WTC11 (cell line): ENCODE measurements around the gene BRD4. TPM values are rescaled to one million over a fixed set of nuclear protein-coding genes. Genes with fewer than 3 reads are reported as not detected.
A peak's percentile ranks its signal among the peaks of the same experiment; 100 is the strongest.

ENCODE experiments used
- ATAC-seq: fragments of 200-7000 bp; cut with Tn5 transposase; 2 replicates; pipeline ENCODE4 v1.10.0; 2021; ENCODE audit warnings: mild to moderate bottlenecking, moderate library complexity
- CTCF ChIA-PET: fragments of 300-600 bp; sonication (Branson Sonifier 250); formaldehyde crosslinking; loops from one replicate; lab custom pipeline; 2021; ENCODE audit warnings: antibody characterized with exemption; lab: Charles Lee
- POLR2A ChIA-PET: fragments of 350-600 bp; sonication (Branson Sonifier 250); formaldehyde crosslinking; loops from one replicate; lab custom pipeline; 2021; ENCODE audit warnings: antibody characterized with exemption; lab: Charles Lee
- DNase-seq: peaks from one replicate; pipeline ENCODE4 v3.0.0; 2021; ENCODE audit warnings: low spot score
- H3K27ac Mint-ChIP-seq: 2 replicates; pipeline ENCODE4 v1.8.0; 2021; ENCODE audit warnings: mixed read lengths
- H3K27me3 Mint-ChIP-seq: 2 replicates; pipeline ENCODE4 v1.8.0; 2021; ENCODE audit warnings: low read depth, mild to moderate bottlenecking, moderate library complexity, mixed read lengths
- H3K36me3 Mint-ChIP-seq: 2 replicates; pipeline ENCODE4 v1.8.0; 2021; ENCODE audit warnings: mixed read lengths
- H3K4me1 Mint-ChIP-seq: 2 replicates; pipeline ENCODE4 v1.8.0; 2022; ENCODE audit warnings: mixed read lengths
- H3K4me3 Mint-ChIP-seq: 2 replicates; pipeline ENCODE4 v1.8.0; 2021; ENCODE audit warnings: mild to moderate bottlenecking, moderate library complexity, mixed read lengths
- H3K9me3 Mint-ChIP-seq: 2 replicates; pipeline ENCODE4 v1.8.0; 2021; ENCODE audit warnings: mixed read lengths
- AFF4 ChIP-seq: sonication (generic); formaldehyde crosslinking; IDR thresholded peaks from 2 replicates; pipeline ENCODE4 v1.8.1; 2023; ENCODE audit warnings: mild to moderate bottlenecking, missing genetic modification reagents, borderline replicate concordance
- ATF3 ChIP-seq: sonication (generic); formaldehyde crosslinking; conservative IDR thresholded peaks from 2 replicates; pipeline ENCODE4 v1.8.1; 2022; ENCODE audit warnings: mild to moderate bottlenecking, missing genetic modification reagents
- E2F5 ChIP-seq: sonication (generic); formaldehyde crosslinking; IDR thresholded peaks from 2 replicates; pipeline ENCODE4 v1.8.1; 2022; ENCODE audit warnings: mild to moderate bottlenecking, moderate library complexity, missing genetic modification reagents
- FOXP4 ChIP-seq: sonication (generic); formaldehyde crosslinking; IDR thresholded peaks from 2 replicates; pipeline ENCODE4 v1.8.0; 2022; ENCODE audit warnings: mild to moderate bottlenecking, missing genetic modification reagents
- GTF2I ChIP-seq: fragments of 250-450 bp; sonication (Bioruptor Pico); conservative IDR thresholded peaks from 2 replicates; pipeline ENCODE4 v1.4.0; 2021; ENCODE audit warnings: mild to moderate bottlenecking
- HMGA2 ChIP-seq: fragments of 250-450 bp; sonication (Bioruptor Pico); IDR thresholded peaks from 2 replicates; pipeline ENCODE4 v1.4.0; 2021; ENCODE audit warnings: mild to moderate bottlenecking, moderate library complexity
- IRF1 ChIP-seq: sonication (generic); formaldehyde crosslinking; IDR thresholded peaks from 2 replicates; pipeline ENCODE4 v1.8.0; 2023; ENCODE audit warnings: missing genetic modification reagents
- MXD4 ChIP-seq: fragments of 250-450 bp; sonication (Bioruptor Pico); IDR thresholded peaks from 2 replicates; pipeline ENCODE4 v1.8.0; 2021; ENCODE audit warnings: mild to moderate bottlenecking, moderate library complexity, borderline replicate concordance
- MYBL2 ChIP-seq: sonication (generic); formaldehyde crosslinking; IDR thresholded peaks from 2 replicates; pipeline ENCODE4 v1.8.1; 2023; ENCODE audit warnings: mild to moderate bottlenecking, moderate library complexity, missing genetic modification reagents
- NFATC4 ChIP-seq: fragments of 250-450 bp; sonication (Bioruptor Pico); IDR thresholded peaks from 2 replicates; pipeline ENCODE4 v1.9.0; 2021; ENCODE audit warnings: mild to moderate bottlenecking
- USF1 ChIP-seq: sonication (generic); formaldehyde crosslinking; IDR thresholded peaks from 2 replicates; pipeline ENCODE4 v1.8.0; 2022; ENCODE audit warnings: mild to moderate bottlenecking, missing genetic modification reagents
- USF2 ChIP-seq: sonication (generic); formaldehyde crosslinking; IDR thresholded peaks from 2 replicates; pipeline ENCODE4 v1.8.1; 2023; ENCODE audit warnings: mild to moderate bottlenecking, missing genetic modification reagents, moderate library complexity
- ZBTB21 ChIP-seq: sonication (generic); formaldehyde crosslinking; IDR thresholded peaks from 2 replicates; pipeline ENCODE4 v1.8.1; 2023; ENCODE audit warnings: mild to moderate bottlenecking, missing genetic modification reagents, borderline replicate concordance
- ZNF232 ChIP-seq: sonication (generic); formaldehyde crosslinking; IDR thresholded peaks from 2 replicates; pipeline ENCODE4 v1.8.0; 2022; ENCODE audit warnings: mild to moderate bottlenecking, missing genetic modification reagents
- ZNF396 ChIP-seq: fragments of 250-450 bp; sonication (Bioruptor Pico); IDR thresholded peaks from 2 replicates; pipeline ENCODE4 v1.8.0; 2021; ENCODE audit warnings: mild to moderate bottlenecking, moderate library complexity, borderline replicate concordance
- total RNA-seq: library from RNA; stranded (reverse); gene quantifications from 3 replicates; pipeline ENCODE4 v1.2.3, GENCODE V29; 2021

The BRD4 gene
- total RNA-seq, 1 experiment from 2014 or later: 128 TPM

GRCh38 chr19:15293781-15294491 is 38.4 kb downstream of the BRD4 start (continued):
- no peak for TF ChIP-seq MYBL2 (CRISPR knock-in tag)
- no peak for TF ChIP-seq NFATC4
- no peak for TF ChIP-seq AFF4 (CRISPR knock-in tag)

- TF ChIP-seq GTF2I (CRISPR knock-in tag) (no peak), HMGA2 (no peak), ZNF396 (no peak), FOXP4 (CRISPR knock-in tag) (no peak), ZBTB21 (CRISPR knock-in tag) (no peak), MXD4 (CRISPR knock-in tag) (no peak), USF2 (CRISPR knock-in tag) (no peak), ATF3 (CRISPR knock-in tag) (no peak)
- ChIA-PET CTCF (interaction anchor here (0.6 to 1.1 kb wide), 2 partner anchors 9 to 41 kb away, joined by 3 to 4 read pairs; no protein-coding TSS in a partner anchor), POLR2A (no interaction called here)
- Mint-ChIP-seq H3K27ac (peak overlapping the region; percentile 91; the same call in 1 of the 2 replicates), H3K4me1 (peaks cover 89% of the 10 kb centered on the region), H3K4me3 (no peak overlapping the region), H3K27me3 (no peaks in the 10 kb centered on the region), H3K36me3 (peaks cover 17% of the 10 kb centered on the region), H3K9me3 (no peaks in the 10 kb centered on the region)
- DNase-seq (no peak), ATAC-seq (peak; percentile 18; the same call in 1 of the 2 replicates)
These were observed 39.3 kb downstream of the BRD4 start for GRCh38 chr19:15292847-15293582.

GRCh38 chr19:15292140-15292539 is 40.2 kb downstream of the BRD4 start:
- no peak for DNase-seq
- ChIA-PET CTCF (interaction anchor here (0.6 kb wide), 1 partner anchor 8 kb away, joined by 3 read pairs; no protein-coding TSS in a partner anchor), POLR2A (no interaction called here)
- Mint-ChIP-seq H3K27me3 (no peaks in the 10 kb centered on the region), H3K27ac (no peak overlapping the region), H3K36me3 (peaks cover 12% of the 10 kb centered on the region), H3K4me1 (peaks cover 89% of the 10 kb centered on the region), H3K9me3 (no peaks in the 10 kb centered on the region), H3K4me3 (no peak overlapping the region)
- TF ChIP-seq IRF1 (CRISPR knock-in tag): no peak
- no peak for TF ChIP-seq E2F5 (CRISPR knock-in tag)
- TF ChIP-seq ZNF232 (CRISPR knock-in tag): no peak
- no peak for TF ChIP-seq USF1 (CRISPR knock-in tag)
- no peak for ATAC-seq
